ENCODE measurements around the gene MYLK. TPM values are rescaled to one million over a fixed set of nuclear protein-coding genes. Genes with fewer than 3 reads are reported as not detected.
"Not testable (repeated sequence)": the region's sequence is repeated elsewhere in the genome, so short reads cannot be mapped to it uniquely, and the experiment has no call there.

The MYLK gene
- total RNA-seq, 4 donors from 2014 or later, result 420 to 1,252 (median 768) TPM

DNA sequence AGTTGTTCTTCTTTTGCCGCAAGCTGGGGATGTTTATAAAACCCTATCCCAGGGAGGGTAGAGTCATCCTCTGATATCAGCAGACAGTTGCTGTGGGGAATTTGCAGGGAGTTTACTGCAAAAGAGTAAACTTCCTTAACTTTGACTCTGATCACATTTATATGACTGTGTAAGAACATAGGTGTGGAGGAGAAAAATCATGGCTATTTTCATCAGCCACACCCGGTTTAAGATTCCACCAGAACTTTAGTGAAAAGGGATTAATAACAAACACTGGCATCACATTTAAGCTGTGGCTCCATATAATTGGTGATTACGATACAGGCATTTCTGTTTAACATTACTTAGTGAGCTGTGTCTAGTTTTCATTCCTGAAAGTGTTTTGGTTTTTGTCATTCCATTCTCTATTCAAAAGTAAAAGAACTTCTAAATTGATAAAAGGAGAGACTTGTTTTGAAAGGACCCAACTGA is 143.1 kb downstream of the MYLK start:
- intact Hi-C loops (cut with DNase I; ENCODE audit: low total_unique reads), result no loop called here
- Histone ChIP-seq H3K4me1 (peaks cover 0 to 8% of the 10 kb centered on the region in 2 donors), H3K4me3 (no peak overlapping the region), H3K27me3 (no peaks in the 10 kb centered on the region), H3K27ac (peak overlapping the region; percentile 37 to 70), H3K9me3 (no peaks in the 10 kb centered on the region), H3K36me3 (no peaks in the 10 kb centered on the region)
- TF ChIP-seq, protein P1, sequence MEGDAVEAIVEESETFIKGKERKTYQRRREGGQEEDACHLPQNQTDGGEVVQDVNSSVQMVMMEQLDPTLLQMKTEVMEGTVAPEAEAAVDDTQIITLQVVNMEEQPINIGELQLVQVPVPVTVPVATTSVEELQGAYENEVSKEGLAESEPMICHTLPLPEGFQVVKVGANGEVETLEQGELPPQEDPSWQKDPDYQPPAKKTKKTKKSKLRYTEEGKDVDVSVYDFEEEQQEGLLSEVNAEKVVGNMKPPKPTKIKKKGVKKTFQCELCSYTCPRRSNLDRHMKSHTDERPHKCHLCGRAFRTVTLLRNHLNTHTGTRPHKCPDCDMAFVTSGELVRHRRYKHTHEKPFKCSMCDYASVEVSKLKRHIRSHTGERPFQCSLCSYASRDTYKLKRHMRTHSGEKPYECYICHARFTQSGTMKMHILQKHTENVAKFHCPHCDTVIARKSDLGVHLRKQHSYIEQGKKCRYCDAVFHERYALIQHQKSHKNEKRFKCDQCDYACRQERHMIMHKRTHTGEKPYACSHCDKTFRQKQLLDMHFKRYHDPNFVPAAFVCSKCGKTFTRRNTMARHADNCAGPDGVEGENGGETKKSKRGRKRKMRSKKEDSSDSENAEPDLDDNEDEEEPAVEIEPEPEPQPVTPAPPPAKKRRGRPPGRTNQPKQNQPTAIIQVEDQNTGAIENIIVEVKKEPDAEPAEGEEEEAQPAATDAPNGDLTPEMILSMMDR (IDR thresholded peaks at IDR 0.05), result no peak
- TF ChIP-seq POLR2A (IDR thresholded peaks at IDR 0.05), result no peak
- DNase-seq, result no peak

DNA sequence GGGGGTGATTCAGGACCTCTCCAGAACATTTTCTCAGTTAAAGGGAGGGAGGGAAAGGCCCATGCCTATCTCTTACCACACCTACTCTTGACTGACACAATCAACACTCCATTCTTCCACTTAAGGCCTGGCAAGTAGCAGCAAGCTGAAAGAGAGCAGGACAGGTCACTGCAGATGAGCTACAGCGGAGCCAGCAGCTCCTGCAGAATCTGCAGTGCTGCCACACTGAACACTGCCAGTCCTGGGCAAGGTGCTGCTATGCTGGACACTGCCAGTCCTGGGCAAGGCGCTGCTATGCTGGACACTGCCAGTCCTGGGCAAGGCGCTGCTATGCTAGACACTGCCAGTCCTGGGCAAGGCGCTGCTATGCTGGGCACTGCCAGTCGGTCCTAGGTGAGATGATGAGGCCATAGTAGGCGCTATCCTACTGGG is 143.7 kb downstream of the MYLK start:
- no peaks in the 10 kb centered on the region for H3K27me3 ChIP-seq
- H3K27ac ChIP-seq, result peak overlapping the region; percentile 37 to 70
- TF ChIP-seq, protein P1 (IDR thresholded peaks at IDR 0.05), result no peak
- TF ChIP-seq POLR2A (IDR thresholded peaks at IDR 0.05), result no peak
- no peak overlapping the region for H3K4me3 ChIP-seq
- intact Hi-C loops (cut with DNase I; ENCODE audit: low total_unique reads), result no loop called here
- no peaks in the 10 kb centered on the region for H3K36me3 ChIP-seq
- H3K4me1 ChIP-seq, result peaks cover 0 to 8% of the 10 kb centered on the region in 2 donors
- no peak for DNase-seq
- H3K9me3 ChIP-seq, result no peaks in the 10 kb centered on the region

- TF ChIP-seq POLR2A (IDR thresholded peaks at IDR 0.05), result no peak
- TF ChIP-seq, protein P1 (IDR thresholded peaks at IDR 0.05), result no peak
- peaks cover 0 to 8% of the 10 kb centered on the region in 2 donors for H3K4me1 ChIP-seq
- no peaks in the 10 kb centered on the region for H3K36me3 ChIP-seq
- no peak for DNase-seq
- no peak overlapping the region for H3K4me3 ChIP-seq
- H3K9me3 ChIP-seq, result no peaks in the 10 kb centered on the region
- intact Hi-C loops (cut with DNase I; ENCODE audit: low total_unique reads), result no loop called here
- no peaks in the 10 kb centered on the region for H3K27me3 ChIP-seq
- H3K27ac ChIP-seq, result peak overlapping the region in 1 of 2 donors; percentile 37
Measured at GRCh38 chr3:123739754-123740153, 144.4 kb downstream of the MYLK start.

- Histone ChIP-seq H3K4me3 (no peak overlapping the region), H3K9me3 (no peaks in the 10 kb centered on the region), H3K27me3 (no peaks in the 10 kb centered on the region), H3K27ac (no peak overlapping the region), H3K4me1 (peaks cover 0 to 8% of the 10 kb centered on the region in 2 donors), H3K36me3 (no peaks in the 10 kb centered on the region)
- TF ChIP-seq, protein P1 (IDR thresholded peaks at IDR 0.05), result no peak
- no peak for TF ChIP-seq POLR2A (IDR thresholded peaks at IDR 0.05)
- DNase-seq, result no peak
- intact Hi-C loops (cut with DNase I; ENCODE audit: low total_unique reads), result no loop called here
Measured at GRCh38 chr3:123739106-123739505, 145.0 kb downstream of the MYLK start.

GRCh38 chr3:123738522-123738921 is 145.6 kb downstream of the MYLK start:
- H3K9me3 ChIP-seq; H3K4me3 ChIP-seq; intact Hi-C loops (cut with DNase I; ENCODE audit: low total_unique reads); H3K36me3 ChIP-seq; DNase-seq; H3K27ac ChIP-seq; H3K4me1 ChIP-seq; H3K27me3 ChIP-seq: not testable (repeated sequence)

DNA sequence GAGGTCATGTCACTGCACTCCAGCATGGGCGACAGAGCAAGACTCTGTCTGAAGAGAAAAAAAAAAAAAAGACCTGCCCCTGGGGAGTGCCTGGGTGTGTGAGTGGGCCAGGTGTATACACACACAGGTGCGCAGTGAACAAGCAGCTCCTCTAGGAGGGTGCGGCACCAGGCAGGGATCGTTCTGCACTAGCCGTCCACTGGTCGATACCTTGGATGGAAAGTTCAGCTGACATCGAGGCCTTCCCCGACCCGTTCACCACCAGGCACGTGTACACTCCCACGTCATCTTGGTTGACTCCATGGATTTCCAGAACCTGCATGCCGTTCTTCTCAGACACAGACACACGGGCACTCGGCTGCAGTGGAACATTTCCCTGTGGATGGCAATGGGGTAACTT is 147.0 kb downstream of the MYLK start:
- Histone ChIP-seq H3K36me3 (no peaks in the 10 kb centered on the region), H3K4me3 (no peak overlapping the region), H3K27ac (no peak overlapping the region), H3K9me3 (no peaks in the 10 kb centered on the region), H3K27me3 (no peaks in the 10 kb centered on the region), H3K4me1 (no peaks in the 10 kb centered on the region)
- no peak for DNase-seq
- intact Hi-C loops (cut with DNase I; ENCODE audit: low total_unique reads), result no loop called here
- TF ChIP-seq, protein P1 (IDR thresholded peaks at IDR 0.05), result no peak
- TF ChIP-seq POLR2A (IDR thresholded peaks at IDR 0.05), result no peak
